SH-SY5Y (cell line): ENCODE data around the gene KCNJ3.

Experiments used
- GATA2 ChIP-seq: IDR thresholded peaks from 2 replicates; pipeline ENCODE4 v1.6.1; 2011; ENCODE audit warnings: mild to moderate bottlenecking, low read depth, low read length
- GATA3 ChIP-seq: IDR thresholded peaks from 2 replicates; pipeline ENCODE4 v1.6.1; 2011; ENCODE audit warnings: low read depth, mild to moderate bottlenecking, low read length, moderate library complexity

GRCh38 chr2:154696369-154696768, 2.1 kb upstream of the KCNJ3 start:
- TF ChIP-seq GATA2, result no peak
- no peak for TF ChIP-seq GATA3
